HepG2 (cell line): ENCODE measurements around the gene CMC4. TPM values are rescaled to one million over a fixed set of nuclear protein-coding genes. Genes with fewer than 3 reads are reported as not detected.

Experiments used
- HOXA9 ChIP-seq: sonication (generic); formaldehyde crosslinking; IDR thresholded peaks from 2 replicates; pipeline ENCODE4 v1.8.1; 2022; ENCODE audit warnings: missing genetic modification reagents, mild to moderate bottlenecking, moderate library complexity, borderline replicate concordance
- SP5 ChIP-seq: IDR thresholded peaks from 2 replicates; pipeline ENCODE4 v1.6.1; 2016; ENCODE audit warnings: low read depth, borderline replicate concordance
- ZNF318 ChIP-seq: sonication (generic); formaldehyde crosslinking; IDR thresholded peaks from 2 replicates; pipeline ENCODE4 v1.4.0; 2020; ENCODE audit warnings: mild to moderate bottlenecking, missing genetic modification reagents
- ZNF646 ChIP-seq: sonication (generic); formaldehyde crosslinking; IDR thresholded peaks from 2 replicates; pipeline ENCODE4 v1.9.0; 2021; ENCODE audit warnings: mild to moderate bottlenecking, missing genetic modification reagents
- polyA plus RNA-seq, 8 experiments: library from polyadenylated mRNA; depleted of rRNA in 3 of 8; stranded (reverse) in 7 of 8; unstranded in 1 of 8; fragments of >200 nt; fragmentation: Illumina TruSeq in 4 of 8; extraction: Trizol in 4 of 8; gene quantifications; 2 replicates each; pipeline versions ENCODE4 v1.2.1 to v1.2.3, GENCODE V29; 2011 to 2016; ENCODE audit warnings: low read depth in 4 of 8, missing spikeins in 1 of 8, mixed read lengths in 1 of 8; ENCODE audit not compliant: insufficient read depth in 1 of 8
- total RNA-seq, 5 experiments: library from RNA; depleted of rRNA; stranded (reverse); fragments of >200 nt; fragmentation: Illumina TruSeq; extraction: Trizol; gene quantifications; 2 replicates each; pipeline ENCODE4 v1.2.3, GENCODE V29; 2016; ENCODE audit warnings: low read depth in 1 of 5

The CMC4 gene
- total and polyA plus RNA-seq, 2 of the 13 experiments (the other 11 are each of a cell fraction or from before 2014, with no cell fraction given) = 5.6 to 11.5 TPM

- no peak for TF ChIP-seq SP5
- TF ChIP-seq ZNF646 (CRISPR knock-in tag) = no peak
- TF ChIP-seq HOXA9 (CRISPR knock-in tag) = no peak
- no peak for TF ChIP-seq ZNF318
- TF ChIP-seq, all 625 proteins: peak for 8
These were observed 851 bp upstream of the CMC4 start (continued) for GRCh38 chrX:155071694-155072280.
